HL-60 (cell line): ENCODE measurements around the gene DOCK7.

Experiments used
- DNase-seq, 2 experiments: peaks; one replicate each; pipeline ENCODE4 v3.0.0-alpha.2; 2010 to 2020; ENCODE audit warnings: low read depth in 1 of 2, low spot score in 1 of 2
- H3K27ac ChIP-seq: fragments of 250-450 bp; sonication (Bioruptor Pico); replicated peaks from 2 replicates; pipeline ENCODE4 v1.5.1; 2020; ENCODE audit warnings: mild to moderate bottlenecking, moderate library complexity
- H3K27me3 ChIP-seq: fragments of 250-450 bp; sonication (Bioruptor Pico); 2 replicates; pipeline ENCODE4 v1.5.1; 2021; ENCODE audit warnings: mild to moderate bottlenecking, moderate library complexity; ENCODE audit not compliant: insufficient read depth, poor library complexity, severe bottlenecking
- H3K4me3 ChIP-seq: replicated peaks from 2 replicates; pipeline ENCODE4 v1.5.1; 2011; ENCODE audit warnings: mild to moderate bottlenecking, control low read depth, low read length; ENCODE audit not compliant: insufficient read depth
- GABPA ChIP-seq: IDR thresholded peaks from 2 replicates; pipeline ENCODE4 v1.6.1; 2012; ENCODE audit warnings: low read depth
- POLR2AphosphoS5 ChIP-seq: IDR thresholded peaks from 2 replicates; pipeline ENCODE4 v1.6.1; 2012; ENCODE audit warnings: low read depth
- REST ChIP-seq: IDR thresholded peaks from 2 replicates; pipeline ENCODE4 v1.6.1; 2012; ENCODE audit warnings: low read depth; ENCODE audit not compliant: insufficient replicate concordance
- SPI1 ChIP-seq: IDR thresholded peaks from 2 replicates; pipeline ENCODE4 v1.6.1; 2012; ENCODE audit warnings: low read depth, mild to moderate bottlenecking, borderline replicate concordance
- TF ChIP-seq, protein P1 (sequence below): IDR thresholded peaks from one replicate; pipeline ENCODE4 v1.5.1; 2011; ENCODE audit warnings: low read length, control low read depth, inconsistent platforms; ENCODE audit not compliant: insufficient read depth

The DOCK7 gene

GRCh38 chr1:62436466-62437272, 251.5 kb downstream of the DOCK7 start, which contains the start of gene USP1:
Gene USP1, plus strand, starts transcription at chr1:62437049. Its CDS starts 2,819 bp downstream, at chr1:62439868.
- DNase-seq = peak; percentile 98 to 100
- Histone ChIP-seq H3K4me3 (peak within 1 kb of the TSS; percentile 88), H3K27ac (peak within 1 kb of the TSS; percentile 100)

DNA sequence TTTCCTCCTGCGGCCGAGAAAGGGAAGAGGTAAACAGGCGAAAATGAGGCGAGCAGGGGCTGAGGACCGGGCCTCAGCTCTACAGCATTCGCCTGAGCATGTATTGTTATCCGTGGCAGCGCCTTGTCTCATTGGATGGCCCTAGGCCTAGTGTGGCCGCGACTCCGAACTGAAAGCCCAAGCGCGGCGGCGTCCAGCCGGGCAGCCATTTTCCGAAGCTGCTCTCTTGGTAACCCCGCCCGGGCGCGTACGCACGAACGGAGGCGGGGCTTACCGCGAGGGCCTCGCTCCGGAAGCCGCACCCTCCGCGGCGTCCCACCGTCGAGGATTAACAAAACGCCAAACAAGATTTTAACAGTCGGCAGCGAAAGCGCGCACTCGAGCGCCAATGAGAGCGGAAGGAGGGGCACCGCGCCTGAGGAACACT, 252.1 kb downstream of the DOCK7 start:
- TF ChIP-seq SPI1 (peak; percentile 15; the same call in 1 of the 2 replicates), GABPA (no peak; the same call in 1 of the 2 replicates), REST (peak; percentile 80), POLR2AphosphoS5 (peak; percentile 93)
- TF ChIP-seq, protein P1, sequence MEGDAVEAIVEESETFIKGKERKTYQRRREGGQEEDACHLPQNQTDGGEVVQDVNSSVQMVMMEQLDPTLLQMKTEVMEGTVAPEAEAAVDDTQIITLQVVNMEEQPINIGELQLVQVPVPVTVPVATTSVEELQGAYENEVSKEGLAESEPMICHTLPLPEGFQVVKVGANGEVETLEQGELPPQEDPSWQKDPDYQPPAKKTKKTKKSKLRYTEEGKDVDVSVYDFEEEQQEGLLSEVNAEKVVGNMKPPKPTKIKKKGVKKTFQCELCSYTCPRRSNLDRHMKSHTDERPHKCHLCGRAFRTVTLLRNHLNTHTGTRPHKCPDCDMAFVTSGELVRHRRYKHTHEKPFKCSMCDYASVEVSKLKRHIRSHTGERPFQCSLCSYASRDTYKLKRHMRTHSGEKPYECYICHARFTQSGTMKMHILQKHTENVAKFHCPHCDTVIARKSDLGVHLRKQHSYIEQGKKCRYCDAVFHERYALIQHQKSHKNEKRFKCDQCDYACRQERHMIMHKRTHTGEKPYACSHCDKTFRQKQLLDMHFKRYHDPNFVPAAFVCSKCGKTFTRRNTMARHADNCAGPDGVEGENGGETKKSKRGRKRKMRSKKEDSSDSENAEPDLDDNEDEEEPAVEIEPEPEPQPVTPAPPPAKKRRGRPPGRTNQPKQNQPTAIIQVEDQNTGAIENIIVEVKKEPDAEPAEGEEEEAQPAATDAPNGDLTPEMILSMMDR = no peak
- H3K27ac ChIP-seq = peak overlapping the region; percentile 100
- peak overlapping the region; percentile 54 for H3K4me3 ChIP-seq
- no peaks in the 10 kb centered on the region for H3K27me3 ChIP-seq
- no peak for DNase-seq

More at GRCh38 chr1:62436466-62437272, 251.5 kb downstream of the DOCK7 start, which contains the start of gene USP1:
- peak; percentile 66 for TF ChIP-seq REST
- no peak for TF ChIP-seq GABPA
- TF ChIP-seq SPI1 = no peak
- TF ChIP-seq, protein P1 = no peak
- peak; percentile 58 for TF ChIP-seq POLR2AphosphoS5
- H3K27me3 ChIP-seq = no peaks in the 10 kb centered on the region

GRCh38 chr1:62435231-62436038, 252.8 kb downstream of the DOCK7 start:
- H3K27ac ChIP-seq = peak overlapping the region; percentile 100
- no peaks in the 10 kb centered on the region for H3K27me3 ChIP-seq
- peak overlapping the region; percentile 54 for H3K4me3 ChIP-seq
- no peak for TF ChIP-seq POLR2AphosphoS5
- no peak for TF ChIP-seq SPI1
- TF ChIP-seq REST = no peak
- no peak for TF ChIP-seq GABPA
- TF ChIP-seq, protein P1 = no peak
- peak in 1 of 2 experiments; percentile 2 for DNase-seq
